GM12891 (cell line): ENCODE measurements around the gene GLRX2.

Experiments
- PAX5 ChIP-seq: IDR thresholded peaks from 2 replicates; pipeline ENCODE4 v1.6.1; 2011; ENCODE audit warnings: low read length, moderate library complexity, mild to moderate bottlenecking; ENCODE audit not compliant: insufficient read depth, severe bottlenecking
- POLR2A ChIP-seq: IDR thresholded peaks from 2 replicates; pipeline ENCODE4 v1.6.1; 2011; ENCODE audit warnings: low read depth, low read length, control low read depth
- POLR2AphosphoS5 ChIP-seq: IDR thresholded peaks from 2 replicates; pipeline ENCODE4 v1.6.1; 2011; ENCODE audit warnings: low read depth, low read length, control low read depth
- SPI1 ChIP-seq: IDR thresholded peaks from 2 replicates; pipeline ENCODE4 v1.6.1; 2011; ENCODE audit warnings: low read depth, low read length, control low read depth
- TAF1 ChIP-seq: IDR thresholded peaks from 2 replicates; pipeline ENCODE4 v1.6.1; 2011; ENCODE audit warnings: low read depth, low read length, control low read depth

- TF ChIP-seq POLR2AphosphoS5 (no peak), TAF1 (no peak), POLR2A (no peak), SPI1 (no peak), PAX5 (no peak)
Observed at GRCh38 chr1:193144999-193145398, 39.8 kb upstream of the GLRX2 start.
